ENCODE data around the gene MEIS2.

MEIS2 gene

DNA sequence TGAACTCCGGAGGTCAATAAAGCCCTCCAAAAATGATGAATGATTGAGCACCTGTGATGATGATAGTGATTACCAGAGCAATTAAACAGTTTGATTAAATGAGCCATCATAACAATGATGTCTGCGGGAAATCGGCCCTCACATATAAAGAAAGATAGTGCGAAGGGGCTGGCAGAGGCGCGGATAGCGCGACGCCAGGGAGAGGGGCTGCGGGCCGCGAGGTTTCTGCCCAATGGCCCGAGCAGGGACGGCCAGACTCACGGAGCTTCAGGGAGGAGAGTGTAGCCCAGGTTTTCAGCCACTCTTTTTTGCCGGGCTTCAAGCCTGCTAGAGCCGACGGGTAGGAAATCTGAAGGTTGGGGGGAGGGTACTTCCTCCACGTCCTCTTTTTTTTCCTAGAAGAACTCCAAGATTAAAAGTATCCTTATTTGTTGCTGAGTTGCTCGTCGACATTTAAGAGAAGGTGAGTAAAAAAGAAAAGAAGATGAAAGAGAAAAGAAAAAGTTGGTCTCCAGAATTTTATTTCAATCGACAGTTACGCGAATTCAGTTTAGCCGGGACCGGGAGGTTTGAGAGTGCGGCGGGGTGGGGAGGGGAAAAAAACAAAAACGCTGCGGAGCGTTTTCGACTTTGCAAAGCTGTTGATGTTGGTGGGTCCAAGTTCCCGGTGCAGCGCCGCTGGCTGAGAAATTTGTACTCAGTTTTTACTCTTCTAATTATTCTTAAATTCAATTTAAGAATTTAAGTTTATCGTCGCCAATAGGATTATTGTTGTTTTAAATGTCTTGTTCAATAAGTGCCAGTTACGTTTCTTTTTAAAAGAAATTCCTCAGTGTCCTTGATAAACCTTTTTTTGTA, 2.2 kb upstream of the MEIS2 start (continued):
- TF ChIP-seq, protein P1, sequence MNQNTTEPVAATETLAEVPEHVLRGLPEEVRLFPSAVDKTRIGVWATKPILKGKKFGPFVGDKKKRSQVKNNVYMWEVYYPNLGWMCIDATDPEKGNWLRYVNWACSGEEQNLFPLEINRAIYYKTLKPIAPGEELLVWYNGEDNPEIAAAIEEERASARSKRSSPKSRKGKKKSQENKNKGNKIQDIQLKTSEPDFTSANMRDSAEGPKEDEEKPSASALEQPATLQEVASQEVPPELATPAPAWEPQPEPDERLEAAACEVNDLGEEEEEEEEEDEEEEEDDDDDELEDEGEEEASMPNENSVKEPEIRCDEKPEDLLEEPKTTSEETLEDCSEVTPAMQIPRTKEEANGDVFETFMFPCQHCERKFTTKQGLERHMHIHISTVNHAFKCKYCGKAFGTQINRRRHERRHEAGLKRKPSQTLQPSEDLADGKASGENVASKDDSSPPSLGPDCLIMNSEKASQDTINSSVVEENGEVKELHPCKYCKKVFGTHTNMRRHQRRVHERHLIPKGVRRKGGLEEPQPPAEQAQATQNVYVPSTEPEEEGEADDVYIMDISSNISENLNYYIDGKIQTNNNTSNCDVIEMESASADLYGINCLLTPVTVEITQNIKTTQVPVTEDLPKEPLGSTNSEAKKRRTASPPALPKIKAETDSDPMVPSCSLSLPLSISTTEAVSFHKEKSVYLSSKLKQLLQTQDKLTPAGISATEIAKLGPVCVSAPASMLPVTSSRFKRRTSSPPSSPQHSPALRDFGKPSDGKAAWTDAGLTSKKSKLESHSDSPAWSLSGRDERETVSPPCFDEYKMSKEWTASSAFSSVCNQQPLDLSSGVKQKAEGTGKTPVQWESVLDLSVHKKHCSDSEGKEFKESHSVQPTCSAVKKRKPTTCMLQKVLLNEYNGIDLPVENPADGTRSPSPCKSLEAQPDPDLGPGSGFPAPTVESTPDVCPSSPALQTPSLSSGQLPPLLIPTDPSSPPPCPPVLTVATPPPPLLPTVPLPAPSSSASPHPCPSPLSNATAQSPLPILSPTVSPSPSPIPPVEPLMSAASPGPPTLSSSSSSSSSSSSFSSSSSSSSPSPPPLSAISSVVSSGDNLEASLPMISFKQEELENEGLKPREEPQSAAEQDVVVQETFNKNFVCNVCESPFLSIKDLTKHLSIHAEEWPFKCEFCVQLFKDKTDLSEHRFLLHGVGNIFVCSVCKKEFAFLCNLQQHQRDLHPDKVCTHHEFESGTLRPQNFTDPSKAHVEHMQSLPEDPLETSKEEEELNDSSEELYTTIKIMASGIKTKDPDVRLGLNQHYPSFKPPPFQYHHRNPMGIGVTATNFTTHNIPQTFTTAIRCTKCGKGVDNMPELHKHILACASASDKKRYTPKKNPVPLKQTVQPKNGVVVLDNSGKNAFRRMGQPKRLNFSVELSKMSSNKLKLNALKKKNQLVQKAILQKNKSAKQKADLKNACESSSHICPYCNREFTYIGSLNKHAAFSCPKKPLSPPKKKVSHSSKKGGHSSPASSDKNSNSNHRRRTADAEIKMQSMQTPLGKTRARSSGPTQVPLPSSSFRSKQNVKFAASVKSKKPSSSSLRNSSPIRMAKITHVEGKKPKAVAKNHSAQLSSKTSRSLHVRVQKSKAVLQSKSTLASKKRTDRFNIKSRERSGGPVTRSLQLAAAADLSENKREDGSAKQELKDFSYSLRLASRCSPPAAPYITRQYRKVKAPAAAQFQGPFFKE (tag by site-specific recombination; IDR thresholded peaks at IDR 0.05; ENCODE audit: borderline replicate concordance): no peak
- TF ChIP-seq ZNF174 (tag by site-specific recombination; IDR thresholded peaks at IDR 0.05): no peak

DNA sequence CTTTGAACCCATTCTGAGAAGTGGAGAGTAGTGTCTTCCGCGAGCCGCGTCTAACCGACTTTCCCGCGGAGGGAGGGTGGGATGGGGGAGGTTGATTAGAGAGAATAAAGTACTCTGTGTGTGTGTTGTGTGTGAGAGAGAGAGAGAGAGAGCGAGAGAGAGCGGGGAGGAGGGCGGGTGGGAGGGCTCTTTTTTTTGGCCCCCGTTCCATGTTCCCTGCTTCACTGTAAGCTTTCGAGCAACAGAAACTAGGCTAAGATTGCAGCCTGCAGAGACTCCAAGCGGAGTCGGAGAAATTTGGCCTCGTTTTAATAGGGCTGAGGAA, 1.6 kb upstream of the MEIS2 start:
- POLR2A ChIA-PET: interaction anchor here (1.1 to 1.7 kb wide), 3 partner anchors 9 to 63 kb away, joined by 7 to 12 read pairs (median 7); no protein-coding TSS in a partner anchor
- Histone ChIP-seq H3K4me3 (ENCODE audit: low read depth, low read length) (peak overlapping the region; percentile 61), H3K36me3 (ENCODE audit: control insufficient read depth in 2 of 2, insufficient read depth in 1 of 2, low read length in 2 of 2) (no peaks in the 10 kb centered on the region), H3K27ac (ENCODE audit: extremely low read depth, low read depth, low read length) (peak overlapping the region; percentile 98), H3K9me3 (ENCODE audit: control insufficient read depth, insufficient read depth, low read depth, low read length) (no peaks in the 10 kb centered on the region), H3K4me1 (ENCODE audit: control insufficient read depth, insufficient read depth, low read length) (peaks cover 7% of the 10 kb centered on the region; the same call in 1 of the 2 replicates)
- TF ChIP-seq ZXDB (tag by site-specific recombination; IDR thresholded peaks at IDR 0.05): no peak
- no peak for TF ChIP-seq YY1 (tag by site-specific recombination; IDR thresholded peaks at IDR 0.05)
- no peak for TF ChIP-seq ZNF37A (tag by site-specific recombination; IDR thresholded peaks at IDR 0.05)
- no peak for TF ChIP-seq ZNF561 (tag by site-specific recombination; IDR thresholded peaks at IDR 0.05; ENCODE audit: borderline replicate concordance)
- TF ChIP-seq ZNF169 (tag by site-specific recombination; IDR thresholded peaks at IDR 0.05): no peak
- TF ChIP-seq, protein P2, sequence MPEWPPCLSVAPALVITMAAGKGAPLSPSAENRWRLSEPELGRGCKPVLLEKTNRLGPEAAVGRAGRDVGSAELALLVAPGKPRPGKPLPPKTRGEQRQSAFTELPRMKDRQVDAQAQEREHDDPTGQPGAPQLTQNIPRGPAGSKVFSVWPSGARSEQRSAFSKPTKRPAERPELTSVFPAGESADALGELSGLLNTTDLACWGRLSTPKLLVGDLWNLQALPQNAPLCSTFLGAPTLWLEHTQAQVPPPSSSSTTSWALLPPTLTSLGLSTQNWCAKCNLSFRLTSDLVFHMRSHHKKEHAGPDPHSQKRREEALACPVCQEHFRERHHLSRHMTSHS (tag by site-specific recombination; IDR thresholded peaks at IDR 0.05): no peak
- TF ChIP-seq ZNF48 (tag by site-specific recombination; IDR thresholded peaks at IDR 0.05): no peak
- TF ChIP-seq ZNF19 (tag by site-specific recombination; IDR thresholded peaks at IDR 0.05; ENCODE audit: low read depth): no peak
- no peak for TF ChIP-seq ZFP41 (tag by site-specific recombination; IDR thresholded peaks at IDR 0.05; ENCODE audit: borderline replicate concordance)
- no peak for TF ChIP-seq ZNF626 (tag by site-specific recombination; IDR thresholded peaks at IDR 0.05)
- CTCF ChIA-PET: interaction anchor here (1.3 kb wide), 1 partner anchor 218 kb away, joined by 7 read pairs; no protein-coding TSS in a partner anchor

DNA sequence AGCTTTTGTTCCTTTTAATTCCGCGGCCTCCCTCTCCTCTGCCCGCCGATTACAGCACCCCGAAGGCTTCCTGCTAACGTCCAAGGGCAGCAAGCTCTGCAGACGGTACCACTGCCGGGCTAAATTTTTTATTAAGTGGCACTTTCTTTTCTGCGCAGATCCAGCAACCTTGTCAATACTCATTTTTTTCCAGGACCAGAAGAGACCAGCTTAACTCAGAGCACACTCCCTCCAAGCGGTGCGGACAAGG, 542 bp upstream of the MEIS2 start:
- POLR2A ChIA-PET: interaction anchor here (0.7 to 1.7 kb wide), 7 partner anchors 10 to 737 kb away, joined by 3 to 7 read pairs (median 5); no protein-coding TSS in a partner anchor
- peaks cover 0 to under 1% of the 10 kb centered on the region in 2 experiments; a peak in 1 of 3 replicates for H3K36me3 ChIP-seq (ENCODE audit: control insufficient read depth in 2 of 2, insufficient read depth in 1 of 2, low read length in 2 of 2)
- H3K4me3 ChIP-seq (ENCODE audit: low read depth, low read length): peak overlapping the region; percentile 61
- CTCF ChIA-PET: interaction anchor here (0.6 to 1.3 kb wide), 5 partner anchors 10 to 733 kb away, joined by 3 to 7 read pairs (median 4); no protein-coding TSS in a partner anchor
- H3K9me3 ChIP-seq (ENCODE audit: control insufficient read depth, insufficient read depth, low read depth, low read length): no peaks in the 10 kb centered on the region
- no peak for TF ChIP-seq ZNF549 (tag by site-specific recombination; IDR thresholded peaks at IDR 0.05)
- TF ChIP-seq, protein P3, sequence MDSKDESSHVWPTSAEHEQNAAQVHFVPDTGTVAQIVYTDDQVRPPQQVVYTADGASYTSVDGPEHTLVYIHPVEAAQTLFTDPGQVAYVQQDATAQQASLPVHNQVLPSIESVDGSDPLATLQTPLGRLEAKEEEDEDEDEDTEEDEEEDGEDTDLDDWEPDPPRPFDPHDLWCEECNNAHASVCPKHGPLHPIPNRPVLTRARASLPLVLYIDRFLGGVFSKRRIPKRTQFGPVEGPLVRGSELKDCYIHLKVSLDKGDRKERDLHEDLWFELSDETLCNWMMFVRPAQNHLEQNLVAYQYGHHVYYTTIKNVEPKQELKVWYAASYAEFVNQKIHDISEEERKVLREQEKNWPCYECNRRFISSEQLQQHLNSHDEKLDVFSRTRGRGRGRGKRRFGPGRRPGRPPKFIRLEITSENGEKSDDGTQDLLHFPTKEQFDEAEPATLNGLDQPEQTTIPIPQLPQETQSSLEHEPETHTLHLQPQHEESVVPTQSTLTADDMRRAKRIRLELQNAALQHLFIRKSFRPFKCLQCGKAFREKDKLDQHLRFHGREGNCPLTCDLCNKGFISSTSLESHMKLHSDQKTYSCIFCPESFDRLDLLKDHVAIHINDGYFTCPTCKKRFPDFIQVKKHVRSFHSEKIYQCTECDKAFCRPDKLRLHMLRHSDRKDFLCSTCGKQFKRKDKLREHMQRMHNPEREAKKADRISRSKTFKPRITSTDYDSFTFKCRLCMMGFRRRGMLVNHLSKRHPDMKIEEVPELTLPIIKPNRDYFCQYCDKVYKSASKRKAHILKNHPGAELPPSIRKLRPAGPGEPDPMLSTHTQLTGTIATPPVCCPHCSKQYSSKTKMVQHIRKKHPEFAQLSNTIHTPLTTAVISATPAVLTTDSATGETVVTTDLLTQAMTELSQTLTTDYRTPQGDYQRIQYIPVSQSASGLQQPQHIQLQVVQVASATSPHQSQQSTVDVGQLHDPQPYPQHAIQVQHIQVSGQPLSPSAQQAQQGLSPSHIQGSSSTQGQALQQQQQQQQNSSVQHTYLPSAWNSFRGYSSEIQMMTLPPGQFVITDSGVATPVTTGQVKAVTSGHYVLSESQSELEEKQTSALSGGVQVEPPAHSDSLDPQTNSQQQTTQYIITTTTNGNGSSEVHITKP (tag by site-specific recombination; IDR thresholded peaks at IDR 0.05): peak; percentile 89
- 0 out of 2 replicates have a peak, but pooled peaks have one; percentile 7 for TF ChIP-seq ZNF629 (tag by site-specific recombination; IDR thresholded peaks at IDR 0.05)
- peak; percentile 97 for TF ChIP-seq ZNF335 (tag by site-specific recombination; conservative IDR thresholded peaks at IDR 0.05)
- TF ChIP-seq ZNF558 (tag by site-specific recombination; IDR thresholded peaks at IDR 0.05): 0 out of 2 replicates have a peak, but pooled peaks have one; percentile 11
- TF ChIP-seq SALL2 (tag by site-specific recombination; IDR thresholded peaks at IDR 0.05; ENCODE audit: borderline replicate concordance): no peak
- peak; percentile 69; the same call in 1 of the 2 replicates for TF ChIP-seq ZNF366 (tag by site-specific recombination; conservative IDR thresholded peaks at IDR 0.05)
- no peak for TF ChIP-seq BCL11A (tag by site-specific recombination; IDR thresholded peaks at IDR 0.05; ENCODE audit: low read depth)
- peak; percentile 19; the same call in 1 of the 2 replicates for TF ChIP-seq ZNF501 (tag by site-specific recombination; IDR thresholded peaks at IDR 0.05)
- peaks cover 5% of the 10 kb centered on the region; the same call in 1 of the 2 replicates for H3K4me1 ChIP-seq (ENCODE audit: control insufficient read depth, insufficient read depth, low read length)
- peak overlapping the region; percentile 98 for H3K27ac ChIP-seq (ENCODE audit: extremely low read depth, low read depth, low read length)

All from HEK293 (cell line).